HepG2 (cell line): ENCODE measurements around the gene KRT36.

ENCODE experiments used
- PAX8 ChIP-seq: sonication (generic); formaldehyde crosslinking; IDR thresholded peaks from 2 replicates; pipeline ENCODE4 v1.8.0; 2022; ENCODE audit warnings: mild to moderate bottlenecking, missing genetic modification reagents, borderline replicate concordance
- TF ChIP-seq, protein P1 (sequence below): sonication (generic); formaldehyde crosslinking; IDR thresholded peaks from 2 replicates; pipeline ENCODE4 v1.4.0; 2020; ENCODE audit warnings: missing genetic modification reagents

DNA sequence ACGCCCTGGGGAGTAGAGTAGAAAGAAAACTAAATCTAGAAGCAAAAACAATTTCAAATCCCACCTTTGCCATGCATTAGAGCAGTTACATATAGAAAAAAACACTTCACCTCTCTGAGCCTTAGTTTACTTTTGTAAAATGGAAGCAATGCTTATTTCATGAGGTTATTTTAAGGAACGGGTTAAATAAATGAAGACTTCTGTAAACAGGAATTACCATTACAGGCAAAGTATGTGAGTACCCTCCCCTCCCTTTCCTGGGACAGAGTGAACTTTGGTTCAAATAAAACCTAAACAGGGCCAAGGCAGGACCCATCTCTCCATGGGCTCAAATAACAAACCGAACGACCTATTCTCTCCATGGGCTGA lies 33.5 kb upstream of the KRT36 start:
- TF ChIP-seq, protein P1, sequence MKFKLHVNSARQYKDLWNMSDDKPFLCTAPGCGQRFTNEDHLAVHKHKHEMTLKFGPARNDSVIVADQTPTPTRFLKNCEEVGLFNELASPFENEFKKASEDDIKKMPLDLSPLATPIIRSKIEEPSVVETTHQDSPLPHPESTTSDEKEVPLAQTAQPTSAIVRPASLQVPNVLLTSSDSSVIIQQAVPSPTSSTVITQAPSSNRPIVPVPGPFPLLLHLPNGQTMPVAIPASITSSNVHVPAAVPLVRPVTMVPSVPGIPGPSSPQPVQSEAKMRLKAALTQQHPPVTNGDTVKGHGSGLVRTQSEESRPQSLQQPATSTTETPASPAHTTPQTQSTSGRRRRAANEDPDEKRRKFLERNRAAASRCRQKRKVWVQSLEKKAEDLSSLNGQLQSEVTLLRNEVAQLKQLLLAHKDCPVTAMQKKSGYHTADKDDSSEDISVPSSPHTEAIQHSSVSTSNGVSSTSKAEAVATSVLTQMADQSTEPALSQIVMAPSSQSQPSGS (CRISPR knock-in tag), result no peak
- no peak for TF ChIP-seq PAX8 (CRISPR knock-in tag)
